AG09319 (cell line): ENCODE results near the gene TMEM139.
"Not testable (repeated sequence)": the region's sequence is repeated elsewhere in the genome, so short reads cannot be mapped to it uniquely, and the experiment has no call there.

ENCODE experiments used
- DNase-seq: peaks from one replicate; pipeline ENCODE4 v3.0.0-alpha.2; 2010; ENCODE audit warnings: low read depth; ENCODE audit errors: extremely low read depth
- CTCF ChIP-seq: IDR thresholded peaks from 2 replicates; pipeline ENCODE4 v1.5.1; 2011; ENCODE audit warnings: low read depth, mild to moderate bottlenecking, inconsistent platforms, low read length, moderate library complexity

TMEM139 gene

GRCh38 chr7:143257501-143257900, 27.3 kb upstream of the TMEM139 start:
- TF ChIP-seq CTCF: no peak
- DNase-seq: no peak

GRCh38 chr7:143258831-143259230, 25.9 kb upstream of the TMEM139 start:
- no peak for TF ChIP-seq CTCF
- DNase-seq: no peak

GRCh38 chr7:143259765-143260164, 25.0 kb upstream of the TMEM139 start:
- DNase-seq: no peak
- TF ChIP-seq CTCF: no peak

- TF ChIP-seq CTCF: no peak
- DNase-seq: no peak
Measured at GRCh38 chr7:143261901-143262300, 22.9 kb upstream of the TMEM139 start.

- no peak for TF ChIP-seq CTCF
- peak; percentile 11 for DNase-seq
Measured at GRCh38 chr7:143263266-143264195, 21.2 kb upstream of the TMEM139 start, which contains the start of gene GSTK1. Gene GSTK1, plus strand, starts transcription at chr7:143263441. Its CDS starts 73 bp downstream, at chr7:143263514.

- DNase-seq: not testable (repeated sequence)
Measured at GRCh38 chr7:143264196-143264568, 20.6 kb upstream of the TMEM139 start.

GRCh38 chr7:143265017-143265693, 19.6 kb upstream of the TMEM139 start:
- no peak for TF ChIP-seq CTCF
- DNase-seq: no peak
